KOPT-K1 (cell line): ENCODE measurements around the gene NUP98.

ENCODE experiments used
- H3K27ac ChIP-seq: fragments of 200-600 bp; sonication (generic); 2 replicates; pipeline ENCODE4 v1.5.1; 2016; ENCODE audit warnings: antibody characterized with exemption, mild to moderate bottlenecking, low read depth, low read length; ENCODE audit not compliant: poor library complexity, severe bottlenecking
- H3K36me3 ChIP-seq: fragments of 200-600 bp; sonication (generic); 2 replicates; pipeline ENCODE4 v1.5.1; 2017; ENCODE audit warnings: antibody characterized with exemption, mild to moderate bottlenecking, low read length, moderate library complexity; ENCODE audit not compliant: insufficient read depth
- H3K9me3 ChIP-seq: fragments of 200-600 bp; sonication (generic); 2 replicates; pipeline ENCODE4 v1.5.1; 2017; ENCODE audit warnings: antibody characterized with exemption, low read length, mild to moderate bottlenecking; ENCODE audit not compliant: insufficient read depth, poor library complexity, severe bottlenecking

Gene NUP98

DNA sequence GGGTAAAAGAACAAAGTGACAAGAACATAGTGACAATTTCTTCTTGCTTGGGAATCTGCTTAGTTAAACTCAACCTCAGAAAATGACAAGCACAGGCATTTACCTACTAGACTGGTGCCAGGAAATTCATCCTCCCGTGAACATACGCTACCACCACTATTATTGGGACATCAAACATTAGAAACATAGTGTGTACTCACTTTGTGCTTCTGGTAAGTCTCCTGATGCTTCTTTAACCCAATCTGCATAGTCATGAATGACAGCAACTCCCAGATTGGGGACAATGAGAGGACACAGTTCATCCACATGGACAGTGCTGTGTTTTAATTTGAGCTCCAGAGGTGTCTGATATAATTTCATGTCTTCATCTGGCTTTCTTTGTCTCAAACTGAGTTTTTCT, 96.9 kb downstream of the NUP98 start:
- H3K9me3 ChIP-seq, result no peaks in the 10 kb centered on the region
- peaks cover 100% of the 10 kb centered on the region for H3K36me3 ChIP-seq
- no peak overlapping the region for H3K27ac ChIP-seq

DNA sequence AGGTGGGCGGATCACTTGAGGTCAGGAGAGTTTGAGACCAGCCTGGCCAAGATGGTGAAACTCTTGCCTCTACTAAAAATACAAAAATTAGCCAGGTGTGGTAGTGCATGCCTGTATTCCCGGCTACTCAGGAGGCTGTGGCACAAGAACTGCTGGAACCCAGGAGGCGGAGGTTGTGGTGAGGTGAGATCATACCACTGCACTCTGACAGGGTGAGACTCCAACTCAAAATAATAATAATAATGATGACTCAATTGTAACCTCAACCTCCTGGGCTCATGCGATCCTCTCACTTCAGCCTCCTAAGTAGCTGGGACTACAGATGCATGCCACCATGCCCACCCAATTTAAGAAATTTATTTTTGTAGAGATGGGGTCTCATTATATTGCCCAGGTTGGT, 110.6 kb downstream of the NUP98 start:
- no peak overlapping the region for H3K27ac ChIP-seq
- peaks cover 94% of the 10 kb centered on the region for H3K36me3 ChIP-seq
- no peaks in the 10 kb centered on the region for H3K9me3 ChIP-seq

- H3K27ac ChIP-seq, result no peak overlapping the region
- no peaks in the 10 kb centered on the region for H3K9me3 ChIP-seq
- H3K36me3 ChIP-seq, result peaks cover 94% of the 10 kb centered on the region
These were observed 111.4 kb downstream of the NUP98 start for GRCh38 chr11:3685923-3686322.

GRCh38 chr11:3684819-3685172, 112.6 kb downstream of the NUP98 start:
- no peaks in the 10 kb centered on the region for H3K9me3 ChIP-seq
- H3K36me3 ChIP-seq, result peaks cover 94% of the 10 kb centered on the region
- H3K27ac ChIP-seq, result no peak overlapping the region

DNA sequence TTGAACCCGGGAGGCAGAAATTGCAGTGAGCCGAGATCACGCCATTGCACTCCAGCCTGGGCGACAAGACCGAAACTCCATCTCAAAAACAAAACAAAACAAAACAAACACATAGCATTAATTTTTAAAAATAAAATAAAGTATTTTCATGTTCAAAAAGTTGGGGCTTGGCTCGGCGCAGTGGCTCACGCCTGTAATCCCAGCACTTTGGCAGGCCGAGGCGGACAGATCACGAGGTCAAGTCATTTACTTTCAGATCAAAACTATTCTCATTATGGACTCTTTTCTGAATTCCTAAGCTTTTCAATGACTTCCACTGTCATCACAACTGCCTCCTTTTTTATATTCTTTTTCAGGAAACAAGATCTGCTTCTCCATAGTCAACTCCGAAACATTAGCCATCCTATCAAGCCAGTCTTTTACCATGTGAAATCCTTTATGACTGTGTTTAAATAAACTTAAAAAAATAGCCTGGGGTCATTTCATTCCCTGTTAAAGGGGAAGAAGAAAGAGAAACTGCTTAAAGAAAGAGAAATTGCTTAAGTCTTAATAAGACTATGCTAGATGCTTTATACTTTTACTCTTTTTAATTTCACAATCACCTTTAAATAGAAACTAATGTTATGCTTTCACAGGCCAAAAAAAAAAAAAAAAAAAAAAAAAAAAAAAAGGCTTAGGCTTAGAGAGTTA, 113.1 kb downstream of the NUP98 start:
- Histone ChIP-seq H3K9me3 (no peaks in the 10 kb centered on the region), H3K36me3 (peaks cover 94% of the 10 kb centered on the region), H3K27ac (no peak overlapping the region)

DNA sequence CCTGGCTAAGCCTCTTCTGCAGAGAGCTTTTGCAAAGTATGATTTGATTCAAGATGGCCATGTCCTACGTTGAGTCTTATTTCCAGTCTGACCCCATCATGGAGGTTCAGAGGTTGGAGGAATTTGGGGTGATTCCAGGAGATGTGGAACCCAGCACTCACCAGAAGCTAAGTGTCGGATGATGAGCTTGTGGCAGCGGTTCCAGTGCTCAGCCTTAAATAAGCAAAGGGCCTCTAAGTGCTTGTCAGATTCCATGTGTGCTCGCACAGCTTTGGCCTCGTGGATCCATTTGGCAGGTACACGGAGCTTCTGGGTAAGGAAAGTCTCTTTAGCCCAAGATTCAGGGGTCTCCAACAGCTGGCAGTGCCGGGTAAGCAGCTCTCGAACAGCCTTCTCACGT, 114.3 kb downstream of the NUP98 start:
- Histone ChIP-seq H3K27ac (no peak overlapping the region), H3K9me3 (no peaks in the 10 kb centered on the region), H3K36me3 (peaks cover 99% of the 10 kb centered on the region)

- Histone ChIP-seq H3K36me3 (peaks cover 99% of the 10 kb centered on the region), H3K27ac (no peak overlapping the region), H3K9me3 (no peaks in the 10 kb centered on the region)
These were observed 118.3 kb downstream of the NUP98 start for GRCh38 chr11:3679077-3679476.

- Histone ChIP-seq H3K36me3 (peaks cover 100% of the 10 kb centered on the region), H3K9me3 (no peaks in the 10 kb centered on the region), H3K27ac (no peak overlapping the region)
These were observed 121.4 kb downstream of the NUP98 start for GRCh38 chr11:3675971-3676370.

- Histone ChIP-seq H3K36me3 (peaks cover 100% of the 10 kb centered on the region), H3K27ac (no peak overlapping the region), H3K9me3 (no peaks in the 10 kb centered on the region)
These were observed 123.2 kb downstream of the NUP98 start for GRCh38 chr11:3674189-3674588.

- H3K36me3 ChIP-seq, result peaks cover 97% of the 10 kb centered on the region
- no peaks in the 10 kb centered on the region for H3K9me3 ChIP-seq
- H3K27ac ChIP-seq, result no peak within 1 kb of the TSS
These were observed 125.8 kb downstream of the NUP98 start, which contains the start of gene CHRNA10 for GRCh38 chr11:3671334-3672254. CHRNA10 (minus strand) TSS chr11:3671384; CDS start chr11:3671312, 72 bp downstream.

- Histone ChIP-seq H3K9me3 (no peaks in the 10 kb centered on the region), H3K36me3 (peaks cover 97% of the 10 kb centered on the region), H3K27ac (no peak overlapping the region)
These were observed 127.6 kb downstream of the NUP98 start for GRCh38 chr11:3669742-3670183.

DNA sequence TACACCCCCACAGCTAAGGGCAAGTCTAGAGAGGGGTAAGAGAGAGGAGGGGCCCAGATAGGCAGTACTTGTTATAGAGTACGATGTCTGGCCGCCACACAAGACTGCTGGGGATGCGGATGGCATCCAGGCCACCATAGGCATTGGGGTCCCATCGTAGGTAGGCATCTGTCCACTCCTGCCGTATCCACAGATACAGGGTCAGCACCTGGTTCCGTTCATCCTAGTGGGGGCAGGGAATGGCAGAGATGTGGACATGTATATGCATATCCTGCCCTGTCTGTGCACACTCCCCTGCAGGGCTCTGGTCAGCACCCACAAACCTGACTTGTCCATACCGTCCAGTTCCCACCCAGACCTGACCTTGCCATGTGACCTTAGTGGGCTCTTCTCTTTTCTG, 128.2 kb downstream of the NUP98 start:
- H3K36me3 ChIP-seq, result peaks cover 97% of the 10 kb centered on the region
- no peaks in the 10 kb centered on the region for H3K9me3 ChIP-seq
- no peak overlapping the region for H3K27ac ChIP-seq

DNA sequence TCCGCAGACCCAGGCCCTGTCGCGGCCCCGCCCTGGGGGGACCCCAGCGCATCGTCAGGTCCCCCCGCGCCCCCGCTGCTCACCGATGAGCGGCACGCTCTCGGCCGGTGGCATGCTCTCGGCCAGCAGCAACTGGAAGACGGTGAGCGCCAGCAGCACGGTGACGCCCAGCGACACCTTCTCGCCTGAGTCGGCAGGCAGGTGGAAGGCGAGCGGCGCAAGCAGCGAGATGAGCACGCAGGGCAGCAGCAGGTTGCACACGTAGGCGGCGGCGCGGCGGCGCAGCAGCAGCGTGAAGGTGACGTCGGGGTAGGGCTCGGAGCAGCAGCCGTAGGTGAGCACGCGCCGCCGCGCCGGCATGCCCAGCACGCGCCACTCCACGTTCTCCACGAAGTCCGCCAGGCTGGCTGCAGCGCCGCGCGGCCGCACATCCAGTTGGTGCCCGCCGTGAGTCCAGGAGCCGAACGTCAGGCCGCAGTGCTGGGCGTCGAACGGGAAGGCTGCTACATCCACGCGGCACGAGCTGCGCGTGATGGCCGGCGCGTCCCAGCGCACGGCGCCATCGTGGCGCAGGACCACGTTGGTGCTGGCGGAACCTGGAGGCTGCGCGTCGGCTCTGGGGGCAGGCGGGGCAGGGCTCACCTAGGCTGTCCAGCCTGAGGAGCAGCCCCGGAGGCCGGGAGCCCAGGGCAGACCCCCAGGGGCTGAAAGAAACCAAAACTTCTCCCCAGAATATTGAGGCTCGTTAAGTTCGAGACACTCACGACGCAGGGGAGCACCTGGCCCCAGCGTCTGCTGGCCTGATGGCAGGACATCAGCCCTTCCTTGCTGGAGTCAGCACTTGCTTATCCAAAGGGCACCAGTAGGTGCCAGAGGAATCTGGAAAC, 130.0 kb downstream of the NUP98 start:
- Histone ChIP-seq H3K27ac (no peak overlapping the region), H3K9me3 (no peaks in the 10 kb centered on the region), H3K36me3 (peaks cover 84% of the 10 kb centered on the region)

GRCh38 chr11:3666023-3666530, 131.3 kb downstream of the NUP98 start:
- H3K27ac ChIP-seq, result no peak overlapping the region
- H3K36me3 ChIP-seq, result peaks cover 70% of the 10 kb centered on the region
- no peaks in the 10 kb centered on the region for H3K9me3 ChIP-seq
